Hepatocyte (in vitro differentiated cells): ENCODE measurements around the gene BCAN. TPM values are rescaled to one million over a fixed set of nuclear protein-coding genes. Genes with fewer than 3 reads are reported as not detected.
A peak's percentile ranks its signal among the peaks of the same experiment; 100 is the strongest.

Experiments used
- DNase-seq: peaks from one replicate; pipeline ENCODE4 v3.0.0-alpha.2; 2016; ENCODE audit warnings: low spot score
- H2AFZ ChIP-seq: fragments of 200-600 bp; sonication (generic); 2 replicates; pipeline ENCODE4 v1.6.0; 2016; ENCODE audit warnings: antibody characterized with exemption, mild to moderate bottlenecking
- H3K27ac ChIP-seq: fragments of 200-600 bp; sonication (generic); 2 replicates; pipeline ENCODE4 v1.5.1; 2016; ENCODE audit warnings: mild to moderate bottlenecking
- H3K27me3 ChIP-seq: fragments of 200-600 bp; sonication (generic); 2 replicates; pipeline ENCODE4 v1.6.1; 2016
- H3K36me3 ChIP-seq: fragments of 200-600 bp; sonication (generic); replicated peaks from 2 replicates; pipeline ENCODE4 v1.5.1; 2016; ENCODE audit warnings: low read depth; ENCODE audit not compliant: insufficient read depth
- H3K4me1 ChIP-seq: fragments of 200-600 bp; sonication (generic); 2 replicates; pipeline ENCODE4 v1.5.1; 2016; ENCODE audit warnings: mild to moderate bottlenecking, moderate library complexity; ENCODE audit not compliant: insufficient read depth
- H3K4me2 ChIP-seq: fragments of 200-600 bp; sonication (generic); 2 replicates; pipeline ENCODE4 v1.6.0; 2016
- H3K4me3 ChIP-seq: fragments of 200-600 bp; sonication (generic); 2 replicates; pipeline ENCODE4 v1.5.1; 2016; ENCODE audit warnings: mild to moderate bottlenecking
- H3K79me2 ChIP-seq: fragments of 200-600 bp; sonication (generic); 2 replicates; pipeline ENCODE4 v1.6.0; 2017; ENCODE audit warnings: mild to moderate bottlenecking
- H3K9me2 ChIP-seq: fragments of 200-600 bp; sonication (generic); replicated peaks from 2 replicates; pipeline ENCODE4 v1.6.0; 2017; ENCODE audit warnings: mild to moderate bottlenecking; ENCODE audit not compliant: insufficient read depth
- H3K9me3 ChIP-seq: fragments of 200-600 bp; sonication (generic); 2 replicates; pipeline ENCODE4 v1.5.1; 2016; ENCODE audit warnings: low read depth, mild to moderate bottlenecking
- H4K20me1 ChIP-seq: fragments of 200-600 bp; sonication (generic); 2 replicates; pipeline ENCODE4 v1.6.0; 2016; ENCODE audit warnings: mild to moderate bottlenecking; ENCODE audit not compliant: insufficient read depth, poor library complexity, severe bottlenecking
- CTCF ChIP-seq: fragments of 200-600 bp; sonication (generic); IDR thresholded peaks from 2 replicates; pipeline ENCODE4 v1.5.1; 2016; ENCODE audit warnings: antibody characterized with exemption, mild to moderate bottlenecking; ENCODE audit not compliant: poor library complexity
- EZH2 ChIP-seq: fragments of 200-600 bp; sonication (generic); IDR thresholded peaks from 2 replicates; pipeline ENCODE4 v1.6.1; 2016; ENCODE audit warnings: antibody characterized with exemption, mild to moderate bottlenecking, borderline replicate concordance
- EZH2phosphoT487 ChIP-seq: fragments of 200-600 bp; sonication (generic); IDR thresholded peaks from one replicate; pipeline ENCODE4 v1.6.1; 2018; ENCODE audit warnings: antibody characterized with exemption, mild to moderate bottlenecking, low read depth, moderate library complexity; ENCODE audit not compliant: unreplicated experiment, severe bottlenecking
- WGBS: methylation state at CpG from one replicate; pipeline ENCODE4 v1.1.6; 2016; ENCODE audit warnings: low lambda C conversion rate; ENCODE audit errors: missing lambda C conversion rate; 5-methylcytosine and 5-hydroxymethylcytosine counted together
- polyA plus RNA-seq: library from polyadenylated mRNA; unstranded; fragments of >200 nt; fragmentation: Nextera tagmentation; extraction: Ambion mirVana; gene quantifications from 2 replicates; pipeline ENCODE4 v1.2.1, GENCODE V29; 2016
- total RNA-seq: library from RNA; depleted of rRNA; stranded (reverse); fragments of >200 nt; gene quantifications from 2 replicates; pipeline ENCODE4 v1.2.3, GENCODE V29; 2014

Gene BCAN
- total and polyA plus RNA-seq, 2 experiments from 2014 or later, result 0.03 TPM; not detected in 1

DNA sequence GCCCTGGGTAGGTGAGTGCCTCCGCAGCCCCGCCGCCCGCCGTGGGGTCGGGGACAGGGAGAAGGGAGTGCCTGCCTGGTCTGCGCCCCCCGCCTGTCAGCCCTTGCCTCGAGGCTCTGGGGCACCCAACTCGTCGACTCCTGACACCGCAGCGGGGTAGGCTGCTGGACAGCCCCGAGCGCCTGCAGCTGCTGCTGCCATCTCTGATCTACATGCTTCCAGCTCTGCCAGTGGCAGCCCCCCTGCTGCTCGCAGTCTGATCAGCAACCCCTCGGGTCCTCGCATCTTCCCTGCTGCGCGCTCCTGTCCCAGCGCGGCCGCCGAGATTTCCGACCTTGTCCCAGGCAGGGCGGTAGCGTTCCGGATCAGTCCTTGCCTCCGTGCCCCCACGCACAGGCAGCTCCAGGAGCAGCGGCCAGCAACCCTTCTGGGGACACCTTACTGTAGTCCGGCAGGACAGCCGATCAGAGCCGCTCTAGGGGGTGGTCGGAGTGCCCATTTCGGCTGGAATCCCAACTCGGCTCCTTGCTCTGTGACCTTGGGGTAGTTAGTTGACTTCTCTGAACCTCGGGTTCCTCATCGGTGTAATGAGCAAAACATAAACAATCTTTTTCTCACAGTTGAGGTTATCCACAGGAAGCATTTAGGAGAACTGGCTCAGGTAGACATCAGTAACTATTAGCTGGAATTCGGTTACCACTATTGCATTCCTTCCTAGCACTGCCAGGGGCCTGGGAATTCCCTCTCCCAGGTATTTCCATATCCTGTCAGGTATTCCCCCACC, 540 bp downstream of the BCAN start:
- peaks cover 93% of the 10 kb centered on the region for H3K27me3 ChIP-seq
- no peaks in the 10 kb centered on the region for H4K20me1 ChIP-seq
- DNase-seq, result no peak
- H3K9me2 ChIP-seq, result no peaks in the 10 kb centered on the region
- H3K9me3 ChIP-seq, result no peaks in the 10 kb centered on the region
- TF ChIP-seq EZH2phosphoT487 (no peak), CTCF (no peak), EZH2 (peak; percentile 92)
- WGBS, result 10% methylated on average over 35 of the region's 40 CpGs
- H3K4me3 ChIP-seq, result peak overlapping the region; percentile 20
- H3K36me3 ChIP-seq, result no peaks in the 10 kb centered on the region
- no peaks in the 10 kb centered on the region for H3K79me2 ChIP-seq
- H3K4me1 ChIP-seq, result peaks cover 7% of the 10 kb centered on the region
- peak overlapping the region; percentile 40 for H2AFZ ChIP-seq
- no peak overlapping the region for H3K27ac ChIP-seq
- H3K4me2 ChIP-seq, result peak overlapping the region; percentile 91

DNA sequence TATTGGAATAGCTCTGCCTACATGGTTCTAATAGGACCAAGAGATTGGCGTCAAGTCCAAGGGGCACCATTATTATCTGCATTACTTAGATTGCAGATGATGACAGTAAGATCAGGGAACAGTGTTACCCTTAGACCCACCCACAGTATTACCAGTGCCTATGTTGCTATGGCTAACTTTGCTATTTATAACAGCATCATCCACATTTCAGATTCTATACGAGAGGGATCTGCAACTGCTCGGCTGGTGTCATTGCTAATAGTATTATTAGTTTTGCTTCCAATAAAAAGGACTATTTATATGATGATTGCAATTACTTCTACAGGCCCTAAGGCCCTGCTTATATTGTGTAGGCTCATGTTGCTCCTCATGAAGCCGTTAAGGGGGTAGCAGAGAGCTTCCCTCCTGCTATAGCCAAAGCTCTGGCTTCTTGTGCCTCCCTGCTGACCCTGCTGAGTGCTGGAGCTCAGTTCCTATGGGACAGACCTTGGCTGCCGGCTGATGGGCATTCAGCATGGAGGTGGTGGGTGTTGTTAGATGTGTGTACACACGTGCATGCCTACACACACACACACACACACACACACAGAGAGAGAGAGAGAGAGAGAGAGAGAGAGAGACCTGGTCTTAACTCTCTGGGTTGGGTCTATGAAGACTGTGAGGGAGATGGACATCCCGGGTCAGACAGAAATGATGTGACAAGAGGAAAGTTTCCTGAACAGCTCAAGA, 1.3 kb downstream of the BCAN start:
- no peak overlapping the region for H3K4me2 ChIP-seq
- peaks cover 94% of the 10 kb centered on the region for H3K27me3 ChIP-seq

DNA sequence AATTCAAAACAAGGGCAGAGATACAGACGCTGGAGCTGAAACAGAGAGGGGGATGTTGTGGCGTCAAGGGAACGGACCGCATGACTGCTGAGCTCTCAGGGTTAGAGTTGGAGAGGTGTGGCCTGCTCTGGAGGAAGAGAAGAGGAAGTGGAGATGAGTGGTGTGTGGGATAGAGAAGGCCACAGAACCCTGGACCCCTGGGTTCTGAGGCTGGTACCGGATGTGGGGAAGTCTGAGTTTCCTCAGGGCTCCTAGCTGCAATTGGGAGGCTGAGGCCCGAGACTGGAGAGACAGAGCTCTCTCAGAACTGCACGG, 1.8 kb downstream of the BCAN start:
- Histone ChIP-seq H3K27me3 (peaks cover 94% of the 10 kb centered on the region), H3K4me1 (peaks cover 7% of the 10 kb centered on the region), H4K20me1 (no peaks in the 10 kb centered on the region), H3K79me2 (no peaks in the 10 kb centered on the region), H3K27ac (no peak overlapping the region), H3K4me2 (no peak overlapping the region), H3K4me3 (no peak overlapping the region), H3K9me3 (no peaks in the 10 kb centered on the region), H2AFZ (no peak overlapping the region), H3K36me3 (no peaks in the 10 kb centered on the region), H3K9me2 (no peaks in the 10 kb centered on the region)
- no peak for DNase-seq
- WGBS, result 84% methylated on average over 7 of the region's 7 CpGs
- TF ChIP-seq CTCF, result no peak
- TF ChIP-seq EZH2phosphoT487, result no peak
- TF ChIP-seq EZH2, result no peak

More for the DNA sequence above, 1.3 kb downstream of the BCAN start:
- Histone ChIP-seq H3K27ac (no peak overlapping the region), H4K20me1 (no peaks in the 10 kb centered on the region), H3K4me3 (no peak overlapping the region), H3K36me3 (no peaks in the 10 kb centered on the region), H3K9me2 (no peaks in the 10 kb centered on the region), H3K9me3 (no peaks in the 10 kb centered on the region), H3K4me1 (peaks cover 7% of the 10 kb centered on the region), H2AFZ (no peak overlapping the region), H3K79me2 (no peaks in the 10 kb centered on the region)
- DNase-seq, result no peak
- TF ChIP-seq EZH2 (no peak), EZH2phosphoT487 (no peak), CTCF (no peak)
- 64% methylated on average over 6 of the region's 7 CpGs for WGBS
